ENCODE results near the gene IWS1.
A peak's percentile ranks its signal among the peaks of the same experiment; 100 is the strongest.

The IWS1 gene

GRCh38 chr2:127463155-127463991, 62.9 kb downstream of the IWS1 start:
- POLR2A ChIA-PET: no interaction called here
- TF ChIP-seq FOXA1 (IDR thresholded peaks at IDR 0.05) (no peak), SP1 (IDR thresholded peaks at IDR 0.05) (no peak), HDGF (IDR thresholded peaks at IDR 0.05; ENCODE audit: borderline replicate concordance) (no peak), CTBP1 (IDR thresholded peaks at IDR 0.05; ENCODE audit: borderline replicate concordance) (no peak), SUZ12 (IDR thresholded peaks at IDR 0.05) (no peak), NFRKB (IDR thresholded peaks at IDR 0.05) (no peak)
- CTCF ChIA-PET: no interaction called here
- no peak for DNase-seq (ENCODE audit: extremely low spot score)

- no peak for TF ChIP-seq FOXM1 (IDR thresholded peaks at IDR 0.05; ENCODE audit: borderline replicate concordance)
- TF ChIP-seq FOXK2 (IDR thresholded peaks at IDR 0.05): no peak
- no peak for TF ChIP-seq LEF1 (IDR thresholded peaks at IDR 0.05; ENCODE audit: borderline replicate concordance)
- TF ChIP-seq ARNT (IDR thresholded peaks at IDR 0.05): no peak
- no peak for TF ChIP-seq L3MBTL2 (conservative IDR thresholded peaks at IDR 0.05)
- no peak for TF ChIP-seq BHLHE40 (IDR thresholded peaks at IDR 0.05; ENCODE audit: borderline replicate concordance)
- no peak for TF ChIP-seq SP1 (IDR thresholded peaks at IDR 0.05)
- no peak for TF ChIP-seq ZNF384 (IDR thresholded peaks at IDR 0.05)
- no peak for TF ChIP-seq NFRKB (IDR thresholded peaks at IDR 0.05)
- no peak for TF ChIP-seq HDGF (IDR thresholded peaks at IDR 0.05; ENCODE audit: borderline replicate concordance)
- TF ChIP-seq SUZ12 (IDR thresholded peaks at IDR 0.05): no peak
- no peak for TF ChIP-seq TARDBP (IDR thresholded peaks at IDR 0.05)
- TF ChIP-seq FOXA1 (IDR thresholded peaks at IDR 0.05): no peak
- no peak for TF ChIP-seq CTBP1 (IDR thresholded peaks at IDR 0.05; ENCODE audit: borderline replicate concordance)
- CTCF ChIA-PET: no interaction called here
- POLR2A ChIA-PET: no interaction called here
- no peak for DNase-seq (ENCODE audit: extremely low spot score)
Observed at GRCh38 chr2:127462461-127462860, 63.8 kb downstream of the IWS1 start.

GRCh38 chr2:127456960-127457359, 69.3 kb downstream of the IWS1 start:
- POLR2A ChIA-PET: no interaction called here
- no peak for DNase-seq (ENCODE audit: extremely low spot score)
- TF ChIP-seq TARDBP (IDR thresholded peaks at IDR 0.05) (no peak), FOXA1 (IDR thresholded peaks at IDR 0.05) (no peak), LEF1 (IDR thresholded peaks at IDR 0.05; ENCODE audit: borderline replicate concordance) (no peak), SP1 (IDR thresholded peaks at IDR 0.05) (no peak), ELF4 (IDR thresholded peaks at IDR 0.05) (no peak), SUZ12 (IDR thresholded peaks at IDR 0.05) (no peak)
- CTCF ChIA-PET: no interaction called here

- no peak for TF ChIP-seq LEF1 (IDR thresholded peaks at IDR 0.05; ENCODE audit: borderline replicate concordance)
- TF ChIP-seq L3MBTL2 (conservative IDR thresholded peaks at IDR 0.05): no peak
- no peak for TF ChIP-seq FOXM1 (IDR thresholded peaks at IDR 0.05; ENCODE audit: borderline replicate concordance)
- ChIA-PET POLR2A (no interaction called here), CTCF (interaction anchor here (0.6 kb wide), 1 partner anchor 256 kb away, joined by 3 read pairs; no protein-coding TSS in a partner anchor)
- DNase-seq (ENCODE audit: extremely low spot score): no peak
Observed at GRCh38 chr2:127455566-127456493, 70.5 kb downstream of the IWS1 start.

GRCh38 chr2:127454595-127455565, 71.4 kb downstream of the IWS1 start:
- no peak for DNase-seq (ENCODE audit: extremely low spot score)
- ChIA-PET POLR2A (interaction anchor here (2.0 kb wide), 1 partner anchor 161 kb away, joined by 6 read pairs; the partner anchor contains the start of gene ERCC3), CTCF (no interaction called here)
- TF ChIP-seq L3MBTL2 (conservative IDR thresholded peaks at IDR 0.05): no peak
- TF ChIP-seq ZNF384 (IDR thresholded peaks at IDR 0.05): no peak
- TF ChIP-seq PKNOX1 (IDR thresholded peaks at IDR 0.05): no peak
- TF ChIP-seq ARNT (IDR thresholded peaks at IDR 0.05): no peak
- no peak for TF ChIP-seq CTBP1 (IDR thresholded peaks at IDR 0.05; ENCODE audit: borderline replicate concordance)
- no peak for TF ChIP-seq NFRKB (IDR thresholded peaks at IDR 0.05)
- TF ChIP-seq TARDBP (IDR thresholded peaks at IDR 0.05): no peak
- no peak for TF ChIP-seq FOXM1 (IDR thresholded peaks at IDR 0.05; ENCODE audit: borderline replicate concordance)
- no peak for TF ChIP-seq BHLHE40 (IDR thresholded peaks at IDR 0.05; ENCODE audit: borderline replicate concordance)
- no peak for TF ChIP-seq SUZ12 (IDR thresholded peaks at IDR 0.05)
- TF ChIP-seq FOXK2 (IDR thresholded peaks at IDR 0.05): no peak

- ChIA-PET POLR2A (interaction anchor here (2.0 kb wide), 1 partner anchor 160 kb away, joined by 6 read pairs; the partner anchor contains the start of gene ERCC3), CTCF (no interaction called here)
- DNase-seq (ENCODE audit: extremely low spot score): no peak
- no peak for TF ChIP-seq FOXM1 (IDR thresholded peaks at IDR 0.05; ENCODE audit: borderline replicate concordance)
- peak; percentile 47; the same call in 1 of the 2 replicates for TF ChIP-seq PKNOX1 (IDR thresholded peaks at IDR 0.05)
- no peak for TF ChIP-seq NFRKB (IDR thresholded peaks at IDR 0.05)
- TF ChIP-seq TARDBP (IDR thresholded peaks at IDR 0.05): no peak
- no peak for TF ChIP-seq LEF1 (IDR thresholded peaks at IDR 0.05; ENCODE audit: borderline replicate concordance)
- no peak for TF ChIP-seq FOXA1 (IDR thresholded peaks at IDR 0.05)
Observed at GRCh38 chr2:127453392-127454171, 72.7 kb downstream of the IWS1 start.

Data from HEK293T (cell line).